C4-2B (cell line): ENCODE results near the gene CASZ1.

Experiments used
- CTCF ChIP-seq: fragments of 450-650 bp; conservative IDR thresholded peaks from 2 replicates; pipeline ENCODE4 v1.5.1; 2017; ENCODE audit warnings: mild to moderate bottlenecking
- ZFX ChIP-seq: fragments of 450-650 bp; IDR thresholded peaks from 2 replicates; pipeline ENCODE4 v1.6.1; 2017

GRCh38 chr1:10772711-10773110, 23.7 kb downstream of the CASZ1 start:
- no peak for TF ChIP-seq ZFX
- no peak for TF ChIP-seq CTCF
